AG04449 (cell line): Measurements from ENCODE around the gene C11orf58.

Source experiments
- CTCF ChIA-PET: fragments of 350-600 bp; formaldehyde crosslinking; extraction: SDS; loops from one replicate; lab custom pipeline; 2021; ENCODE audit warnings: antibody characterized with exemption; lab: Yijun Ruan, JAX
- POLR2A ChIA-PET: fragments of 400-600, 350-600 bp; formaldehyde crosslinking; extraction: SDS; loops from one replicate; lab custom pipeline; 2020; ENCODE audit warnings: antibody characterized with exemption, inconsistent platforms; lab: Yijun Ruan, JAX
- DNase-seq: peaks from one replicate; pipeline ENCODE4 v3.0.0-alpha.2; 2010; ENCODE audit warnings: low read depth, low spot score
- H3K4me3 ChIP-seq: 2 replicates; pipeline ENCODE4 v1.5.1; 2011; ENCODE audit warnings: low read depth, mild to moderate bottlenecking, control low read depth, low read length
- TF ChIP-seq, protein P1 (sequence below): IDR thresholded peaks from one replicate; pipeline ENCODE4 v1.5.1; 2011; ENCODE audit warnings: mild to moderate bottlenecking, moderate library complexity, low read length, control low read depth, inconsistent platforms; ENCODE audit not compliant: insufficient read depth; ENCODE audit errors: missing control alignments

The C11orf58 gene

DNA sequence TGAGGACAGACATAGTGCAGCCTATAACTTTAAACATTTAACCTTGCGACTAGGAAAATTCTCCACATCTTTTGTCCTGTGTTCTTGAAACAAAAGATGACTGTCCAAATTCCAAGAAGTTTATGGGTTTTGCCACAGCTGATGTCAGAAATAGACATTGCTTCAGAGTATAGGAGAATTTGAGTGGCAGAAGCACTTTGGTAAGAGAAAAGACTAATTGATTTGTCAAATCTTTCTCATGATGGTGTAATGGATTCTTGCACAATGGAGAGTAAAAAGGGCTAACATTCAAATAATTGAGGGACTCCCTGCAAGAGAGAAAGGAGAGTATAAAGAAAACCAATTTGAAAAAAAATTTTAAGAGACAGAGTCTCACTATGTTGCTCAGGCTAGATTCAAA lies 25.3 kb downstream of the C11orf58 start:
- ChIA-PET POLR2A (no interaction called here), CTCF (interaction anchor here (3.0 kb wide), 1 partner anchor 23 kb away, joined by 25 read pairs; no protein-coding TSS in a partner anchor)
- DNase-seq = no peak
- H3K4me3 ChIP-seq = no peak overlapping the region
- TF ChIP-seq, protein P1, sequence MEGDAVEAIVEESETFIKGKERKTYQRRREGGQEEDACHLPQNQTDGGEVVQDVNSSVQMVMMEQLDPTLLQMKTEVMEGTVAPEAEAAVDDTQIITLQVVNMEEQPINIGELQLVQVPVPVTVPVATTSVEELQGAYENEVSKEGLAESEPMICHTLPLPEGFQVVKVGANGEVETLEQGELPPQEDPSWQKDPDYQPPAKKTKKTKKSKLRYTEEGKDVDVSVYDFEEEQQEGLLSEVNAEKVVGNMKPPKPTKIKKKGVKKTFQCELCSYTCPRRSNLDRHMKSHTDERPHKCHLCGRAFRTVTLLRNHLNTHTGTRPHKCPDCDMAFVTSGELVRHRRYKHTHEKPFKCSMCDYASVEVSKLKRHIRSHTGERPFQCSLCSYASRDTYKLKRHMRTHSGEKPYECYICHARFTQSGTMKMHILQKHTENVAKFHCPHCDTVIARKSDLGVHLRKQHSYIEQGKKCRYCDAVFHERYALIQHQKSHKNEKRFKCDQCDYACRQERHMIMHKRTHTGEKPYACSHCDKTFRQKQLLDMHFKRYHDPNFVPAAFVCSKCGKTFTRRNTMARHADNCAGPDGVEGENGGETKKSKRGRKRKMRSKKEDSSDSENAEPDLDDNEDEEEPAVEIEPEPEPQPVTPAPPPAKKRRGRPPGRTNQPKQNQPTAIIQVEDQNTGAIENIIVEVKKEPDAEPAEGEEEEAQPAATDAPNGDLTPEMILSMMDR = no peak

DNA sequence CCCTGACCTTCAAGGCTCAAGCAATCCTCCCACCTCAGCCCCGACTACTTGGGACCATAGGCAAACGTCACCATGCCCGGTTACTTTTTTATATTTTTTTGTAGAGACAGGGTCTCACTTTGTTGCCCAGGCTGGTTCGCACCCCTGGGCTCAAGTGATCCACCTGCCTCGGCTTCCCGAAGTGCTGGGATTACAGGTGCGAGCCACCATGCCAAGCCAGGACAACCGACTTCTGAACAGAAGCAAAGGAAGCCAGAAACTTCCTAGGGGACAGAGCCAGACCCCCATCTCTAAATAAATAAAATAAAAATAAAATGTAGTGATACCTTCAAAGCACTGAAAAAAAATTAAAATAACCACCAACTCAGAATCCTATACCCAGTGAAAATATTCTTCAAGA lies 26.4 kb downstream of the C11orf58 start:
- ChIA-PET CTCF (interaction anchor here (2.1 to 6.7 kb wide), 2 partner anchors 20 to 24 kb away, joined by 6 to 63 read pairs; no protein-coding TSS in a partner anchor), POLR2A (no interaction called here)
- no peak overlapping the region for H3K4me3 ChIP-seq
- DNase-seq = no peak
- TF ChIP-seq, protein P1 = no peak

DNA sequence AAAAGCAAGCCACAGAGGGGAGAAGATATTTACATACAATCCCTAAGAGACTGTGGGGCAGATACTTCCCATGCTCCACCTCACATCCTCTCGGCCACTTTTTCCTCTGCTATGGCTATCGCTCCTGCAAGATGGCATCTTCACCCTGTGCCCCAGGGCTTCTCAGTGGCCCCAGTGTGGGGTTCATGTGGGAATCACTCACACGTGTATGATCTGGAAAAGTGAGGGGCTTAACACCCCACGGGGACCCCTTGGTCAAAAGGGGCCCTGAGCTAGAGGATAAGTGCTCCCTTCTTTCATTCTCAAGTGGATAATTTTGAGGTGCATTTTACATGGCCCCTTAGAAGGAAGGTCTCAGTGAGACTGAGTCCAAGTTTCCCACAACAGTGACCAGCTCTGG lies 28.7 kb downstream of the C11orf58 start:
- TF ChIP-seq, protein P1 = no peak
- ChIA-PET CTCF (interaction anchor here (1.0 to 6.7 kb wide), 2 partner anchors 17 to 21 kb away, joined by 4 to 63 read pairs; no protein-coding TSS in a partner anchor), POLR2A (no interaction called here)
- no peak overlapping the region for H3K4me3 ChIP-seq
- DNase-seq = no peak

DNA sequence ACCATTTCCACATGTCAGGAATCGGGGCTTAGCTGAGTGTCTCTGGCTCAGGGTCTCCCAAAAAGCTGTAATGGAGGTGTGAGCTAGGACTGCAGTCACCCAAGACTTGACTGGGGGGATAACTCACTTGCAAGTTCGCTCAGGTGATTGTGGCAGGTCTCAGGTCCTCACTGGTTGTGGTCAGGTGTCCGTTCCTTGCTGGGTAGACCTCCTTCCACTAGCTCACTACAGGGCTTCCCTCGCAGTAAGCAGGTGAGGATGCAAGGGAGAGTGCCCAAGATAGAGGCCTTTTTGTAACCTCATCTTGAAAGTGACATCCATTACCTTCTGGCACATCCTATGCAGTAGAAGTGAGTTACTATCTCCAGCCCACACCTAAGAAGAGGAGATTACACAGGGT lies 29.5 kb downstream of the C11orf58 start:
- CTCF ChIA-PET = interaction anchor here (1.0 to 6.7 kb wide), 2 partner anchors 17 to 21 kb away, joined by 4 to 63 read pairs; no protein-coding TSS in a partner anchor
- DNase-seq = no peak
- POLR2A ChIA-PET = no interaction called here
- TF ChIP-seq, protein P1 = no peak
- no peak overlapping the region for H3K4me3 ChIP-seq

DNA sequence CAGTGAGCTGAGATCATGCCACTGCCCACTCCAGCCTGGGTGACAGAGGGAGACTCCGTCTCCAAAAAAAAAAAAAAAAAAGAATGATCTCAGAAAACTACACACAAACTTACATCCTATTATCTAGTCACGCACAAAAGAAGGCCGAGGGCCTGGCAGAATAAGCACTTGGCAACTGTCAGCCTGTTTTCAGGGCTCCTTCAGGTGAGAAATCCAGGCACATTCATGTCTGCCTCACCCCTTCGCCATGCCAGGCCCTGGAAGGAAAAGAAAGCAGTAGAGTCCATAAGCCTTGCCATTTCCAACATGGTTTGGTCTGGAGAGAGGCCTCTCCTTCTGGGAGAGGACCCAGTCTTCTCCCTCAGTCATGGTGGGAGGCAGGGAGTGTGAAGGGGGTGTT lies 30.9 kb downstream of the C11orf58 start:
- no peak overlapping the region for H3K4me3 ChIP-seq
- TF ChIP-seq, protein P1 = no peak
- CTCF ChIA-PET = interaction anchor here (1.8 to 6.7 kb wide), 2 partner anchors 15 to 19 kb away, joined by 4 to 63 read pairs; no protein-coding TSS in a partner anchor
- POLR2A ChIA-PET = no interaction called here
- no peak for DNase-seq

DNA sequence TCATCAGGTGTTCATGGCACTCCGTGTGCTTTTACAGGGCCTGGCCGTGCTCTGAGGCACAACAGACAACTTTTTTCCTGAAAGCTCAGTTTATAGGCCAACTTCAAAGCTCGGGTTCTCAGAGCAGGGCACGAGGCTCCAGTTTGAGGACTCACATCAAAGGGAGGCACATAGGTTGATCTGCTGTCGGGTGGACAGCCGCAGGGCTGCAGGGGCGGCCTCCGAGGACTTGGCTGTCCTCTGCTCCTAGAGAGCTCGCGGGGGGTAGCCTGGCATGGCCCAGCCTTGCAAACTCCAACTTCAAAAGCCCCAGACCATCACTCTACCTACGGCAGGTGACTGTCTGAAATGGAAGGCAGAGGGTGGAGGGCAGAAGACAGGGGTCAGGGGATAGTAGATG lies 31.6 kb downstream of the C11orf58 start:
- POLR2A ChIA-PET = no interaction called here
- TF ChIP-seq, protein P1 = no peak
- no peak for DNase-seq
- CTCF ChIA-PET = interaction anchor here (1.8 to 6.7 kb wide), 2 partner anchors 15 to 19 kb away, joined by 4 to 63 read pairs; no protein-coding TSS in a partner anchor
- no peak overlapping the region for H3K4me3 ChIP-seq
